ENCODE measurements around the gene PRKAR1B. TPM values are rescaled to one million over a fixed set of nuclear protein-coding genes. Genes with fewer than 3 reads are reported as not detected.

Gene PRKAR1B
- total RNA-seq, 2 experiments from 2014 or later = 48.7 to 49.9 TPM

DNA sequence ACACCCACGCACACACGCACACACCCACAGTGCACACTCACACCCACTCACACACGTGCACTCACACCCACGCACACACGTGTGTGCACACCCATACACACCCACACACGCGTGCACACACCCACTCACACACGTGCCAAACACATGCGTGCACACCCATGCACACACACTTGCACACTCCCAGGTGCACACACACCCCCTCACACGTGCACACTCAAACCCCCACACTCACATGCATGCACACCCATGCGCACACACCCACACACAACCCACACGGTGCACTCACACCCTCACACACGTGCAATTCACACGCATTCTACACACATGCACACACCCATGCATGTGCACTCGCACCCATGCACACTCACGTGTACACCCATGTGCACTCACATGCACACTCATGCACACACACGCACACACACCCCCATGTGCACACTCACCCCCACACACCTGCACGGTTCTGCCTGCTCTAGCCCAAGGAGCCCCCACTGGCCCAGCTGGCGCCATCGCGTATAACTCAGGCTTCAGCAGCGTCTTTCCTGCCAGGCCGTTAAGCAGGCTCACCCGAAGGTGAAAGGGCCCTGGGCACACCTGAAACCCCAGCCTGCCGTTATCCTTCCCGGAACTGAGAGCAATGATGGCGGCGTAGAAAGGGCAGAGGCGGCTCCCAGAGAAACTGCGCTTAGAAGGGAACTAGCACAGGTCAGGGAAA lies 143.5 kb downstream of the PRKAR1B start:
- Mint-ChIP-seq H3K36me3 (ENCODE audit: low read depth) (peaks cover 78% of the 10 kb centered on the region), H3K27ac (peak overlapping the region; percentile 96), H3K27me3 (no peaks in the 10 kb centered on the region), H3K4me1 (ENCODE audit: low read depth) (peaks cover 39% of the 10 kb centered on the region), H3K4me3 (peak overlapping the region; percentile 78), H3K9me3 (peaks cover 15% of the 10 kb centered on the region)
- POLR2A ChIA-PET = interaction anchor here (1.0 to 3.2 kb wide), 6 partner anchors 12 to 60 kb away, joined by 3 to 50 read pairs (median 7); no protein-coding TSS in a partner anchor
- TF ChIP-seq, protein P1, sequence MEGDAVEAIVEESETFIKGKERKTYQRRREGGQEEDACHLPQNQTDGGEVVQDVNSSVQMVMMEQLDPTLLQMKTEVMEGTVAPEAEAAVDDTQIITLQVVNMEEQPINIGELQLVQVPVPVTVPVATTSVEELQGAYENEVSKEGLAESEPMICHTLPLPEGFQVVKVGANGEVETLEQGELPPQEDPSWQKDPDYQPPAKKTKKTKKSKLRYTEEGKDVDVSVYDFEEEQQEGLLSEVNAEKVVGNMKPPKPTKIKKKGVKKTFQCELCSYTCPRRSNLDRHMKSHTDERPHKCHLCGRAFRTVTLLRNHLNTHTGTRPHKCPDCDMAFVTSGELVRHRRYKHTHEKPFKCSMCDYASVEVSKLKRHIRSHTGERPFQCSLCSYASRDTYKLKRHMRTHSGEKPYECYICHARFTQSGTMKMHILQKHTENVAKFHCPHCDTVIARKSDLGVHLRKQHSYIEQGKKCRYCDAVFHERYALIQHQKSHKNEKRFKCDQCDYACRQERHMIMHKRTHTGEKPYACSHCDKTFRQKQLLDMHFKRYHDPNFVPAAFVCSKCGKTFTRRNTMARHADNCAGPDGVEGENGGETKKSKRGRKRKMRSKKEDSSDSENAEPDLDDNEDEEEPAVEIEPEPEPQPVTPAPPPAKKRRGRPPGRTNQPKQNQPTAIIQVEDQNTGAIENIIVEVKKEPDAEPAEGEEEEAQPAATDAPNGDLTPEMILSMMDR (IDR thresholded peaks at IDR 0.05) = no peak
- intact Hi-C loops (cut with micrococcal nuclease) = no loop called here
- ATAC-seq (peak; percentile 45), DNase-seq (no peak)
- CTCF ChIA-PET = interaction anchor here (0.6 kb wide), 1 partner anchor 188 kb away, joined by 3 read pairs; no protein-coding TSS in a partner anchor

DNA sequence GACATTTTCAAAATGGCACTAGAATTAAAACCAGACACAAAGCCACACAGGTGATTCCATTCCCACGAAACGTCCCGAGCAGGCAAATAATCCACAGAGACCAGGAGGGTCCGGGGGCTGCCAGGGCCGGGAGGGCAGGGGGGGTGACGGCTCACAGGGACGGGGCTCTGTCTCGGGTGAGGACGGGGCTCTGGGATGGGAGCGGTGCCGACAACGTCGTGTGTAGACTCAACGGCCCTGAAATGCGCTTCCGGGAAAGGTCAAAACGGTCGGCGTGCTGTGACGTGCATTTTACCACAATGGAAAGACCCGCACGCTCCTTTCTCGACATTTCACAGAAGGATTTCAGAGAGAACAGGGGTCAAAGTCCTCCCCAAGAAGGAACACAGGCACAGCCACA lies 144.2 kb downstream of the PRKAR1B start:
- ChIA-PET POLR2A (no interaction called here), CTCF (no interaction called here)
- DNase-seq (no peak), ATAC-seq (no peak)
- H3K4me1 Mint-ChIP-seq (ENCODE audit: low read depth) = peaks cover 39% of the 10 kb centered on the region
- peaks cover 11% of the 10 kb centered on the region for H3K9me3 Mint-ChIP-seq
- peak overlapping the region; percentile 78 for H3K4me3 Mint-ChIP-seq
- H3K27ac Mint-ChIP-seq = peak overlapping the region; percentile 96
- intact Hi-C loops (cut with micrococcal nuclease) = no loop called here
- TF ChIP-seq, protein P1 (IDR thresholded peaks at IDR 0.05) = no peak
- H3K36me3 Mint-ChIP-seq (ENCODE audit: low read depth) = peaks cover 78% of the 10 kb centered on the region
- H3K27me3 Mint-ChIP-seq = no peaks in the 10 kb centered on the region

DNA sequence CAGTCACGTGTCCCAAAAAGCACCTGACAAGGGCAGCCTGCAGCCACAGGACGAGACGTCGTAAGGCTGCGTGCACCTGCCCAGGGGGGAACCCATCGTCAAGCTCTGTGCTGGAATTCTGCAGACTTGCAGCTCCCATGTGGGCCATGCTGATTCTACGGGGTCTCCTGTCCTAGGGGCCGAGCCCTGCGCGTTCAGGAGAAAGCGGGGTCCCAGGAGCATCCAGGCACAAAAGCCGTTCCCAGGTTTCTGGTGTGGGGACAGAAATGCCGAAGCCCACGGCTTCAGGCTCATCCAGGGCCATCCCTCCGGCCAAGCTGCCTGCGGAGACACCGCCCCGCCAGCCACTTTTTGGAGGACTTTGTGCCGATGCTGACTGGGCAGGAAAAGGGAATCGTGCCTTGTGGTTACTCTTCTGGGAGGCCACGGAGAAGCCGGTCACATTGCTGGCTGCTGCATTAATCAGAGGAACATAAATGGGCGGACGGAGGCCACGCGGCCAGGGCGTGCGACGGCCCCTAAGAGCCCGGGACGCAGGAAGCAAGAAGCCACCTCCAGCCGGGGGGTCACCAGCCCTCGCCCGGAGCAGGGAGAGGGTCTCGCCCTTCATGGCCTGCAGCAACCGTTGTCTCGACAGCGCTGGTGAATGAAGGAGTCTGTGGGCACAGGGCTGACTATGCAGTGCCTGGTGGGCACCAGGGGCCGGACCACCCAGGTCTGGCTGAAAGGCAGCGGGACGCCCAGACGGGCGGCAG lies 144.8 kb downstream of the PRKAR1B start:
- TF ChIP-seq, protein P1 (IDR thresholded peaks at IDR 0.05) = no peak
- Mint-ChIP-seq H3K4me1 (ENCODE audit: low read depth) (peaks cover 39% of the 10 kb centered on the region), H3K4me3 (no peak overlapping the region), H3K9me3 (peaks cover 11% of the 10 kb centered on the region), H3K27ac (no peak overlapping the region), H3K36me3 (ENCODE audit: low read depth) (peaks cover 74% of the 10 kb centered on the region), H3K27me3 (no peaks in the 10 kb centered on the region)
- ChIA-PET POLR2A (no interaction called here), CTCF (interaction anchor here (1.3 kb wide), 1 partner anchor 10 kb away, joined by 4 read pairs; no protein-coding TSS in a partner anchor)
- ATAC-seq = no peak
- no peak for DNase-seq
- intact Hi-C loops (cut with micrococcal nuclease) = no loop called here

DNA sequence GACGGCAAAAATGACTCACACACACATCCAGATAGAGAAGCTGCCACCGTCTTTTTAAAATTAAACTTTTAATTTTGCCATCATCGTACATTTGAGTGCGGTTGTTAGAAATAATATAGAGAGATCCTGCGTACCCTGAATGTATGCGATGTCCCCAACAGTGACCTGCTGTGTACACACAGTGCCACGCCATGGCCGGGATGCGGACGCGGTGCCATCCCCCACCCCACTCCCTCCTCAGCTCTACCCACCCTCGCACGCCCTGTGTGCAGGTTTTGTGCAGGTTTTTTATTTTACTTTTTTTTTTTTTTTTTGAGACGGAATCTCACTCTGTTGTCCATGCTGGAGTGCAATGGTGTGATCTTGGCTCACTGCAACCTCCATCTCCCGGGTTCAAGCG lies 148.7 kb downstream of the PRKAR1B start:
- ChIA-PET CTCF (no interaction called here), POLR2A (no interaction called here)
- intact Hi-C loops (cut with micrococcal nuclease) = no loop called here
- Mint-ChIP-seq H3K27me3 (no peaks in the 10 kb centered on the region), H3K4me3 (no peak overlapping the region), H3K36me3 (ENCODE audit: low read depth) (peaks cover 60% of the 10 kb centered on the region), H3K9me3 (peaks cover 2% of the 10 kb centered on the region), H3K4me1 (ENCODE audit: low read depth) (peaks cover 7% of the 10 kb centered on the region), H3K27ac (no peak overlapping the region)
- TF ChIP-seq, protein P1 (IDR thresholded peaks at IDR 0.05) = no peak
- ATAC-seq (no peak), DNase-seq (no peak)
